Loucy (cell line): ENCODE results near the gene ST3GAL3.

Experiments
- H2AFZ ChIP-seq: fragments of 200-600 bp; sonication (generic); 2 replicates; pipeline ENCODE4 v1.6.0; 2016; ENCODE audit warnings: antibody characterized with exemption, mild to moderate bottlenecking, low read length, moderate library complexity
- H3F3A ChIP-seq: fragments of 200-600 bp; 2 replicates; pipeline ENCODE4 v1.6.0; 2016; ENCODE audit warnings: antibody characterized with exemption, low read depth, mild to moderate bottlenecking
- H3K27me3 ChIP-seq: fragments of 200-600 bp; sonication (generic); 2 replicates; pipeline ENCODE4 v1.6.1; 2014; ENCODE audit warnings: low read length, mild to moderate bottlenecking; ENCODE audit not compliant: insufficient read depth, poor library complexity, severe bottlenecking
- H3K36me3 ChIP-seq: fragments of 200-600 bp; sonication (generic); 2 replicates; pipeline ENCODE4 v1.6.1; 2016; ENCODE audit warnings: low read length; ENCODE audit not compliant: insufficient read depth
- H3K4me1 ChIP-seq: fragments of 200-600 bp; sonication (generic); 2 replicates; pipeline ENCODE4 v1.5.1; 2014; ENCODE audit warnings: low read length, mild to moderate bottlenecking; ENCODE audit not compliant: insufficient read depth, poor library complexity, severe bottlenecking
- H3K4me2 ChIP-seq: fragments of 200-600 bp; sonication (generic); 2 replicates; pipeline ENCODE4 v1.6.0; 2014; ENCODE audit warnings: antibody characterized with exemption, low read length, low read depth, mild to moderate bottlenecking; ENCODE audit not compliant: poor library complexity, severe bottlenecking
- H3K4me3 ChIP-seq: fragments of 200-600 bp; sonication (generic); 2 replicates; pipeline ENCODE4 v1.5.1; 2014; ENCODE audit warnings: low read length, mild to moderate bottlenecking, mixed read lengths; ENCODE audit not compliant: poor library complexity, severe bottlenecking
- H3K79me2 ChIP-seq: fragments of 200-600 bp; sonication (generic); 2 replicates; pipeline ENCODE4 v1.6.1; 2014; ENCODE audit warnings: low read length; ENCODE audit not compliant: insufficient read depth
- H3K9ac ChIP-seq: fragments of 200-600 bp; sonication (generic); 2 replicates; pipeline ENCODE4 v1.6.0; 2014; ENCODE audit warnings: mild to moderate bottlenecking, low read depth, low read length, moderate library complexity; ENCODE audit not compliant: poor library complexity, severe bottlenecking
- H3K9me2 ChIP-seq: fragments of 200-600 bp; sonication (generic); replicated peaks from 2 replicates; pipeline ENCODE4 v1.6.1; 2016; ENCODE audit warnings: low read depth, low read length, mixed read lengths
- H3K9me3 ChIP-seq: fragments of 200-600 bp; sonication (generic); 2 replicates; pipeline ENCODE4 v1.6.1; 2014; ENCODE audit warnings: mild to moderate bottlenecking, antibody characterized with exemption, low read length, low read depth; ENCODE audit not compliant: insufficient read depth
- H4K20me1 ChIP-seq: fragments of 200-600 bp; sonication (generic); 2 replicates; pipeline ENCODE4 v1.6.0; 2014; ENCODE audit warnings: antibody characterized with exemption, low read length, mild to moderate bottlenecking; ENCODE audit not compliant: insufficient read depth, poor library complexity, severe bottlenecking
- CTCF ChIP-seq: fragments of 200-600 bp; sonication (generic); conservative IDR thresholded peaks from 2 replicates; pipeline ENCODE4 v1.5.1; 2014; ENCODE audit warnings: mild to moderate bottlenecking, antibody characterized with exemption, low read length
- EZH2phosphoT487 ChIP-seq: fragments of 200-600 bp; IDR thresholded peaks from 2 replicates; pipeline ENCODE4 v1.6.1; 2018; ENCODE audit warnings: antibody characterized with exemption, mild to moderate bottlenecking, moderate library complexity, borderline replicate concordance

The ST3GAL3 gene

GRCh38 chr1:43841321-43842174, 134.2 kb downstream of the ST3GAL3 start:
- Histone ChIP-seq H3F3A (no peaks in the 10 kb centered on the region), H3K79me2 (no peaks in the 10 kb centered on the region), H4K20me1 (no peaks in the 10 kb centered on the region), H3K4me1 (peaks cover 19% of the 10 kb centered on the region), H3K36me3 (peaks cover 27% of the 10 kb centered on the region; the same call in 1 of the 2 replicates), H3K9me2 (no peaks in the 10 kb centered on the region), H3K4me2 (no peak overlapping the region), H3K9me3 (no peaks in the 10 kb centered on the region), H3K9ac (no peak overlapping the region), H3K4me3 (no peak overlapping the region), H3K27me3 (no peaks in the 10 kb centered on the region), H2AFZ (no peak overlapping the region)
- TF ChIP-seq CTCF (no peak), EZH2phosphoT487 (no peak)

GRCh38 chr1:43842175-43842498, 134.8 kb downstream of the ST3GAL3 start:
- no peak overlapping the region for H3K4me3 ChIP-seq

GRCh38 chr1:43843684-43844083, 136.3 kb downstream of the ST3GAL3 start:
- Histone ChIP-seq H3F3A (no peaks in the 10 kb centered on the region), H3K4me2 (no peak overlapping the region), H3K79me2 (no peaks in the 10 kb centered on the region), H3K9me2 (no peaks in the 10 kb centered on the region), H2AFZ (no peak overlapping the region), H4K20me1 (no peaks in the 10 kb centered on the region), H3K4me3 (no peak overlapping the region), H3K36me3 (peaks cover 27% of the 10 kb centered on the region; the same call in 1 of the 2 replicates), H3K9me3 (no peaks in the 10 kb centered on the region), H3K27me3 (no peaks in the 10 kb centered on the region), H3K9ac (no peak overlapping the region), H3K4me1 (peaks cover 9% of the 10 kb centered on the region)
- TF ChIP-seq EZH2phosphoT487 (no peak), CTCF (no peak)

More at GRCh38 chr1:43842175-43842498, 134.8 kb downstream of the ST3GAL3 start:
- no peak overlapping the region for H3K9ac ChIP-seq
- no peaks in the 10 kb centered on the region for H3K9me2 ChIP-seq
- no peaks in the 10 kb centered on the region for H3K79me2 ChIP-seq
- no peak overlapping the region for H2AFZ ChIP-seq
- peaks cover 27% of the 10 kb centered on the region; the same call in 1 of the 2 replicates for H3K36me3 ChIP-seq
- H3F3A ChIP-seq: no peaks in the 10 kb centered on the region
- TF ChIP-seq EZH2phosphoT487 (no peak), CTCF (no peak)
- no peak overlapping the region for H3K4me2 ChIP-seq
- no peaks in the 10 kb centered on the region for H4K20me1 ChIP-seq
- H3K9me3 ChIP-seq: no peaks in the 10 kb centered on the region
- H3K4me1 ChIP-seq: peaks cover 14% of the 10 kb centered on the region
- no peaks in the 10 kb centered on the region for H3K27me3 ChIP-seq
